ENCODE results near the gene SLC16A5.
"Not testable (repeated sequence)": the region's sequence is repeated elsewhere in the genome, so short reads cannot be mapped to it uniquely, and the experiment has no call there.

SLC16A5 gene

DNA sequence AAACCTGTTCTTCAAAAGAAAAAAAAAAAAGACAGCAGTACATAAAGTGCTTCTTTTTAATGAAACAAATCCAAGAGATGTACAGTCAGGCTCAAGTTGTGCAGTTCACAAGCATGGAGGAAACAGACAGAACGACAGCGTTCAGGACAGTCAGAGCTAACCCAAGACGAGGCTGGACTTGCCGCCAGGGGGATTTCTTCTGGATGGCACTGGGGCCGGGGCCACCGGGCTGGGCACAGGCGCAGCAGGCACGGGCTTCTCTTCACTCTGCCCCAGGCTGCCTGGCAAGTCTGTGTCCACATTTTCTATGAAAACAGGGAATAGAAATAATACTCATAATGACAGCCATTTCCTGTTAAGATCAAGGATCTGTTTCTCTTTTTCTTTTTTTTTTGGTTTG is 48.2 kb downstream of the SLC16A5 start:
- no peak for FAIRE-seq

DNA sequence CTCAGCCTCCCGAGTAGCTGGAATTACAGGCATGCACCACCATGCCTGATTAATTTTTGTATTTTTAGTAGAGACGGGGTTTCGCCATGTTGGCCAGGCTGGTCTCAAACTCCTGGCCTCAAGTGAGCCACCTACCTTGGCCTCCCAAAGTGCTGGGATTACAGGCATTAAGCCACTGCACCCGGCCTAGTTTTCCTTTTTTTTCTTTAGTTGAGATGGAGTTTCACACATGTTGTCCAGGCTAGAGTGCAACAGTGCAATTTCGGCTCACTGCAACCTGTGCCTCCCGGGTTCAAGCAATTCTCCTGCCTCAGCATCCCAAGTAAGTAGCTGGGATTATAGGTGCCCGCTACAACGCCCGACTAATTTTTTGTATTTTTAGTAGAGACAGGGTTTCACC is 50.0 kb downstream of the SLC16A5 start:
- not testable (repeated sequence) for FAIRE-seq

DNA sequence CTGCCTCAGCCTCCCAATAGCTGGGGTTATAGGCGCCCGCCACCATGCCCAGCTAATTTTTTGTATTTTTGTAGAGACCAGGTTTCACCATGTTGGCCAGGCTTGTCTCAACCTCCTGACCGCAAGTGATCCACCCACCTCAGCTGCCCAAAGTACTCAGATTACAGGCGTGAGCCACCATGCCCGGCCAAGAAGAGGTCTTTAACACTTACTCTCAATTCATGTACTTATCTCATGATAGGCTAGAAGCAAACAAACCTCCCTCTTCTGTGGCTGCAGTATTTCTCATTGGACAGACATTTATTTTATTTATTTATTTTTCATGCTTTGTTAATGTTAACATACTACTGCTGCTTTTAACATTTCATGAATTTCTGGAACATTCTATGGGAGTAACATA is 50.8 kb downstream of the SLC16A5 start:
- FAIRE-seq: no peak

DNA sequence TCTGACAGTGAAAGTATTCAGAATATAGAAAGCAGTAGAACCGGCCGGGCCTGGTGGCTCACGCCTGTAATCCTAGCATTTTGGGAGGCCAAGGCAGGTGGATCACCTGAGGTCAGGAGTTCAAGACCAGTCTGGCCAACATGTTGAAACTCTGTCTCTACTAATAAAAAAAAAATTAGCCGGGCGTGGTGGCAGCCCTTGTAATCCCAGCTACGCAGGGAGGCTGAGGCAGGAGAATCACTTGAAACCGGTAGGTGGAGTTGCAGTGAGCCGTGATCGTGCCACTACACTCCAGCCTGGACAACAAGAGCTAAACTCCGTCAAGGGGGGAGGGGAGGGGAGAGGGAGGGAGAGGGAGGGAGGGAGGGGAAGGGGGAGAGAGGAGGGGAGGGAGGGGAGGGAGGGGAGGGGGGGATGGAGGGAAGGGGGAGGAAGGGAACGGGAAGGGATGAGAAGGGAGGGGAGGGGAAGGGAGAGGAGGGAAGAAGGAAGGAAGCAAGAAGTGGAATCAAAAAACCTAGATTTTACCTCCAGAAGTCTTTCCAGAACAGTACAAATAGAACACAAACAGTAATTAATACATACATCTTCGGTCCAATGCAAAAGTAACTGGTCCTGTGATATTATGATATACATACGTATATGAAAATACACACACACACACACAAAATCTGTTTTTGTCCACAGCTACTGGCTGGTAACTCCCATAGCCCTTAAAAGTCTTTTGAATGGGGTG is 54.6 kb downstream of the SLC16A5 start:
- FAIRE-seq: no peak

DNA sequence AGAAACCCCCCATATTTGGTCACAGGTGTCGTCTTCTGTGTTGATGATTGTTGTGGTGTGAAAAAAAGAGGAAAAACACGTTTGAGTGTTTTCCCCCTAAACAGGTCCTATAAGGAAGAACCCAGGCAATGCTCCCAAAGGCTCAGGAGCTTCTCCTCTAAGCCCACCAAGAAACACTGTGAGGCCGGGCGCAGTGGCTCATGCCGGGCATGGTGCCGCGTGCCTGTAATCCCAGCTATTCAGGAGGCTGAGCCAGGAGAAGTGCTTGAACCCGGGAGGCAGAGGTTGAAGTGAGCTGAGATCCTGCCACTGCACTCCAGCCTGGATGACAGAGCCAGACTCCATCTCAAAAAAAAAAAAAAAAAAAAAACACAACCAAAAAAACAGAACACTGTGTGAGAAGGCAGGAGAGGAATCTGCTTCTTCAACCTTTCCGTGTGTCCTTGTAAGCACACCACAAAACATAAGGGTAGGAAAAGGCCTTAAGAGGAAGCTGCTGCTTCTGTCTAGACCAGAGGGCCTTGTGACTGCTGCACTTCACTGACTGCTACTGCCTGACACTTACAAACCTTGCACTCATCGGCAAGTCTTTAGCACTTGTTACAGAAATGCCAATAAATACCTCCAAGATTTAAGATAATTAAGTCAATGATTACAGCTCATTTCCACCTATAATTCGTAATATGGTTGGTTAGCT is 57.2 kb downstream of the SLC16A5 start:
- FAIRE-seq: no peak

DNA sequence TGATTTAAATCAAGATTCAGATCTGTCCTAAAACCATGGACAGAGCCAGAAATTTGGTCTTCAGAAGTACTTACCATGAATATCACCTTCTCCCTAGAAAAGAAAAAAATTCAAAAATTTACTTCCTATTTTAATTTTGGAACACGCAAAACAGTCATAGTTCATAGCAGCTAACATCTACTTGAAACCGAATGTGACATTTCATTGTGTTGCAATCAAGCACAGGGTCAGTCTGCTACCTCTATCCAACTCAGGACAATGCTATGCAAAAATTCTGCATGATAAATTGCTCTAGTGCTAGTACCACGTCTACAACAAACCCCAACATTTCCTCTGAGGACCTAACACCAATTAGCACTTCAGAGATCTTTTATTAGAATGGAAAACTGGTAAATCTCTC is 58.8 kb downstream of the SLC16A5 start:
- FAIRE-seq: no peak

DNA sequence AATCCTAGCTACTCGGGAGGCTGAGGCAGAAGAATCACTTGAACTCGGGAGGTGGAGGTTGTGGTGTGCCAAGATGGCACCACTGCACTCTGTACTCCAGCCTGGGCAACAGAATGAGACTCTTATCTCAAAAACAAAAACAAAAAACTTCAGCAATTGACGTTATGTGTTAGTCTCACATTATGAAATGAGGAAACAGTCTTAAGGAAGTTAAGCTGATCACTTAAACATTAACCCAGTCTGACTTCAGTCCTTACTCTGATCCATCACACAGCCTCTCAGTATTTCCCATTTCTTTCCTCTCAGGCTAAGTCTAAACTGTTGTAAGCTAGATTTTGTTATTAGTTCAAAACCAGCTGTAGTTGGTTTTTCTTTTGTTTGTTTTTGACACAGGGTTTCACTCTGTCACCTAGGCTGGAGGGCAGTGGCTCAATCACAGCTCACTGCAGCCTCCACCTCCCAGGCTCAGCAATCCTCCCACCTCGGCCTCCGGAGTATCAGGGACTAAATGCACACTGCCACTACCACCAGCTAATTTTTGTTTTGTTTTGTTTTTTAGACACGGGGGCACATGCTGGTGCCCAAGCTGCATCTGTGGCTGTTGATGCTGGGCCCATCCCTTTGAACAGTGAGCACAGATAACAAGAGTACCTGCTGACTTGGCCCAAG is 60.3 kb downstream of the SLC16A5 start:
- FAIRE-seq: no peak

DNA sequence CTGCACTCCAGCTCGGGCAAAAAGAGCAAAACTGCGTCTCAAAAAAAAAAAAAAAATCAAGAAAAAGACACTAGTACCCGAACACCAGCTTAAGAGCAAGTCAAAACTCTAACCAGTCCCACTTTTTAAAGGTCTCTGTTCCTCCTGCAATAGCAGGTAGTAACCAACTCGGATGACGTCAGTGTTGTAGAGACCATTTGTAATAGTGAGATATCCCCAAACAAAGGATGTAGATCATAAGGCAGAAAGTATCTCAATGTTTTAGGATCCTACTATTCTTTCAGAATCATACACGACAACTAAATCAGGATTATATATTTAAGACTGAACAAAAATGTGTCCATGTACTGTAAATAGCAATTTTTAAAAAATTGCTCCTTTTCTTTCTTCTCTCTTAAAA is 64.2 kb downstream of the SLC16A5 start:
- no peak for FAIRE-seq

DNA sequence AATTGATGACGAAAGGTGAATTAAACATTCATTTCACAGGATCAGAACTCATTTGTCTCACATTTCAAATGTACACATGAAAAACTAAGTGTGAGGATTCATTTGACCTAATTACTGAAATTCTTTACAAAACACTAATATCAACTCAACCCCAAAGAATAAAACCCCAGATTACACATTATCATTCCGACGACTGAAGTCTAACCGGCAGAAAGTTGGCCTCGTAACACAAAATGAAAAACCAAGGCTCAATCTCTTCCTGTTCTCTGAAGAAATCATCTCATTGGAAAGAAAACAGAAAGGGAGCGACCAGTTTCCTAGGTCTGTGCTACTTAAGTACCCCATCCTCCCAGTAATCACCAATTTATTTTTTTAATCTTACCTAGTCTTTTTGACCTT is 64.8 kb downstream of the SLC16A5 start:
- FAIRE-seq: no peak

DNA sequence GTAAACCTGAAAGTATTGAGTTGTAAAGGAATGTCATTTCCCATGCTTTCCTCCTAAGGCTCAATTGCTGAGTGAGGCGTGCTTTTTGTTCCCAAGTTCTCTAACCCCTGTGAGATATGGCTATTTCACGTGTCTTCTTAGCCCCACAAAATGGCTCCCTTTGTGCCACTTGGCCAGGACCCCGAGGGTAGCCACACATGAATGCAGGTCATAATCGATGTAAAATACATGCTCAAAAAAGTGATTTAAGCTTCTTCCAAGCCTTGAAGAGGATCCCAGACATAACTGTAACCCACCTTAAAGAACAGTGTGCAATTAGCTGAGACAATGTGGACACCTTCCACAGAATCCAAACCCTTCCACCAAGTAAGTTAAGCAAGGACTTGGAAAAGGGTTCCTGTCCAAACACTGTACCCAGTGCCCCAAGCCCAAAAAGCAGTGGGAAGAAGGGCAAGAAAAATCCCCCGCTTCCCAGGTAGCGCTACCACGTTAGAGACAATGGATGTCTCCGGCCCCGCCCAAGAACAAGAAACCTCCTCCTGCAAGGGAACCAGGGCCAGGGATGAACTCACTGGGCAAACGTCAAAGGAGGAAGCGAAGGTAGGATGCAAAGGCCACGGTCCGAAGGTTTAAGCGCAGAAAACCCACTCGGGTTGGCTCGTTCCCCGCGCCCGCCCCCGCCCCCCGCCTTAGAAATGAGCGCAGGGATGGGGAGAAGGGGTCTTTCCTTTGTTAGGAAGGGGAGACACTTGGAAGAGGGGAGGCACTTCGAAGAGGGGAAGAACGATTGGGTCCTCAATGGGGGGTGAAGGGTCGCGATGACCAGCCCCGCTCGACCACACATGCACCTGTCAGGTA is 65.4 kb downstream of the SLC16A5 start:
- no peak for FAIRE-seq

DNA sequence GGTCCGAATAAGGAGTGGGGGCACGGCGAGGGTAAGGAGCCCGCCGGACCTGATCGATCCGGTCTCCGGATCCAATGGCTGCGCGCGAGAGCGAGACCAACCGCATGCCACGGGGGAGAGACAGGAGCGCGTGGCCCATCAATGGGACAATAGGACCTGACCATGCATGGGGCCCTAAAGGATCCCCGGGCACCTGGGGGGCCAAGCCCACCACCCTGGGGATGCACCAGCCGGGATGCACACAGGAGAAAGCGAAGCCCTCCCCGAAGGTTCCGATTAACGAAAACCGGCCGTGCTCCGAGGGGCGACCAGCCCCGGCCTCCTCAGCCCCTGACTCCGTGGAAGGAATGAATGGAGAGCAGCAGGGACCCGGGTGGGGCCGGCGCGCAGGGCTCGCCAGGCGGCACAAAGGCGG is 66.0 kb downstream of the SLC16A5 start:
- FAIRE-seq: no peak

DNA sequence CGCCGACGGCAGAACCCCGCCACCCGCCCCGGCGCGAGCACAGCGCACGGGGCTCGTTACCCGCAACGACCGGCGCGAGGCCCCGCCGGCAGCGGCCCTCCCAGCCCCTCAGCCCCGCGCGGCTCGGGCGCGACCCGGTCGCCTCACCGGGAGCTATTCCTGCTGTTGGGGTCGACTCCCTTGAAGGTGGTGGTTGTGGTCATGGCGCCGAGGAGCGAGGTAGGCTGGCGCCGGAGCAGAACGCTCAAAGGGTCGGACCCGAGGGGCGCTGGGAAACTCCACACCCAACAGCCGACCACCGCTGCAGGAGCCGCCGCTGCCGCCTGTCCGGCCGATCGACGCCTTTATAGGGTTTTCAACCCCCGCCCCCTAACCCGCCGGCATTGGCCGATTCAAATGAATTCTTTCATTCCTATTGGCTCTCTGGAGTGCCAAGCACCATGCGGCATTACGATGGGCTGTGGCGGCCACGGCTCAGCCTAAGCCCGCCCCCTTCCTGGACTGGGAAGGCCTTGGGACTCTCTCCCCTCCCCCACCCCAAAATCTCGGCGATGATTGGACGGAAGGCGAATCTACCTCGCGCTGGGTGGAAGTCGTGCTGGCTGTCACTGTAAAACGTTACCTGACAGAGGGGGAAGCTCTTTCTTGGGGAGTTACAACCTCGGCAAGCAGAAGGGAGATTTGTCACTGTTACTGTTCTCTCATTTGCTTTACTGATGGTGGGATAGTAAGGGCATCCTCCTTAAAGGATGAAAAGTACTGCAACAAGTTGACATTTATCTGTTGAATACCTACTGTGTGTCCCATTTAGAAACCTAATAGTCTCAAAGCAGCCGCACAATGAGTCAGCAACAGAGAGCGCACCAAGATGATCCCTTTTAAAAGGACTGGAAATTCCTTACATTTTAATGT is 66.7 kb downstream of the SLC16A5 start, which contains the start of gene JPT1:
JPT1 (minus strand) TSS at position 318 of the 912 bp plus-strand sequence; CDS start at position 203, 115 bp downstream.
- FAIRE-seq: peak; percentile 97

DNA sequence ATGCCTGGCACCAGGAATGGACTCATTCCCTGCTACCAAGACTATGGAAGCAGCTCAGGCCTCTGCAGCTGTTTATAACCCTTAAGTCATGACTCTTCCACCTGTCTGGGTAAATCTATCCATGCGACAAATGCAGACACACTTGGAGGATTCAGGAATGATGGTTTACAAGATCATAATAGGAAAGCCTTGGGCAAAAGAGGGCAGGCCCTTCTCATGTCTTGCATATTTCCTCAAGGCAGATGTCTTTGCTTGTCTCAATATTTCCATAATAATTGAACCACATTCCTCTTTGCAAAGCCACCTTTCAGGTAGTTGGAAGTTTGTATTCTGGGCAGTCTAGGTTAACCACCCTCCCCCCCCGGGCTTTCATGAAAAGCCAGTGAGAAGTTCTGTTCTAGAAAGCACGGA is 67.4 kb downstream of the SLC16A5 start:
- FAIRE-seq: no peak

Measured in G401.6 (cell line).